Fibroblast of lung (primary cell): ENCODE measurements around the gene PPIC. TPM values are rescaled to one million over a fixed set of nuclear protein-coding genes. Genes with fewer than 3 reads are reported as not detected.

Experiments
- DNase-seq, 2 donors: peaks; one replicate each; pipeline versions ENCODE4 v3.0.0 to v3.0.0-alpha.2; 2010; ENCODE audit warnings: low read depth in 2 of 2
- H2AFZ ChIP-seq: 2 replicates; pipeline ENCODE4 v1.5.1; 2012; ENCODE audit warnings: low read length, control low read depth, inconsistent platforms
- H3K27ac ChIP-seq: 2 replicates; pipeline ENCODE4 v1.5.1; 2011; ENCODE audit warnings: low read length, control low read depth; ENCODE audit not compliant: insufficient read depth
- H3K27me3 ChIP-seq: 2 replicates; pipeline ENCODE4 v1.5.1; 2011; ENCODE audit warnings: mild to moderate bottlenecking, low read length; ENCODE audit not compliant: control insufficient read depth, insufficient read depth
- H3K36me3 ChIP-seq: 2 replicates; pipeline ENCODE4 v1.5.1; 2011; ENCODE audit warnings: low read length; ENCODE audit not compliant: control insufficient read depth, insufficient read depth
- H3K4me1 ChIP-seq: 2 replicates; pipeline ENCODE4 v1.5.1; 2011; ENCODE audit warnings: low read length; ENCODE audit not compliant: control insufficient read depth, insufficient read depth; ENCODE audit errors: extremely low read depth
- H3K4me2 ChIP-seq: 2 replicates; pipeline ENCODE4 v1.5.1; 2011; ENCODE audit warnings: low read length, control low read depth; ENCODE audit not compliant: insufficient read depth; ENCODE audit errors: extremely low read depth
- H3K4me3 ChIP-seq, 4 experiments: fragments of 200-600 bp in 1 of 4; sonication (generic) in 1 of 4; replicated peaks in 1 of 4; 2 replicates each; pipeline ENCODE4 v1.5.1; 2011 to 2016; ENCODE audit warnings: low read length in 4 of 4, low read depth in 3 of 4, mild to moderate bottlenecking in 3 of 4, control low read depth in 2 of 4, inconsistent platforms in 1 of 4, mixed read lengths in 1 of 4; ENCODE audit not compliant: insufficient read depth in 1 of 4; ENCODE audit errors: control extremely low read depth in 1 of 4
- H3K79me2 ChIP-seq: 2 replicates; pipeline ENCODE4 v1.5.1; 2012; ENCODE audit warnings: mild to moderate bottlenecking, low read length, inconsistent platforms; ENCODE audit not compliant: control insufficient read depth, insufficient read depth
- H3K9ac ChIP-seq: 2 replicates; pipeline ENCODE4 v1.5.1; 2011; ENCODE audit warnings: mild to moderate bottlenecking, low read length, control low read depth; ENCODE audit not compliant: insufficient read depth
- H3K9me3 ChIP-seq: 2 replicates; pipeline ENCODE4 v1.5.1; 2012; ENCODE audit warnings: low read depth, low read length; ENCODE audit not compliant: control insufficient read depth, insufficient read depth
- H4K20me1 ChIP-seq: 2 replicates; pipeline ENCODE4 v1.5.1; 2011; ENCODE audit warnings: low read length; ENCODE audit not compliant: control insufficient read depth, insufficient read depth; ENCODE audit errors: extremely low read depth
- EZH2 ChIP-seq: IDR thresholded peaks from 2 replicates; pipeline ENCODE4 v1.5.1; 2012; ENCODE audit warnings: low read length, control low read depth, mild to moderate bottlenecking; ENCODE audit errors: missing control alignments
- polyA plus RNA-seq, 2 donors: library from polyadenylated mRNA; depleted of rRNA in 1 of 2; stranded (reverse) in 1 of 2; unstranded in 1 of 2; fragments of >200 nt; gene quantifications; 2 replicates each; pipeline ENCODE4 v1.2.1, GENCODE V29; 2011 to 2012; ENCODE audit warnings: missing spikeins in 1 of 2
- total RNA-seq: library from RNA; depleted of rRNA; stranded (reverse); fragments of >200 nt; gene quantifications from 2 replicates; pipeline ENCODE4 v1.2.1, GENCODE V29; 2014
- TF ChIP-seq, protein P1 (sequence below), 2 donors: IDR thresholded peaks in 1 of 2; conservative IDR thresholded peaks in 1 of 2; 1 replicate in 1 of 2; 2 replicates in 1 of 2; pipeline ENCODE4 v1.5.1; 2011 to 2012; ENCODE audit warnings: low read length in 2 of 2, control low read depth in 1 of 2, inconsistent platforms in 1 of 2, low read depth in 1 of 2, mild to moderate bottlenecking in 1 of 2

The PPIC gene
- total and polyA plus RNA-seq, 2 donors (not counting 1 experiment from before 2014, with no cell fraction given), result 65.7 to 105 TPM

DNA sequence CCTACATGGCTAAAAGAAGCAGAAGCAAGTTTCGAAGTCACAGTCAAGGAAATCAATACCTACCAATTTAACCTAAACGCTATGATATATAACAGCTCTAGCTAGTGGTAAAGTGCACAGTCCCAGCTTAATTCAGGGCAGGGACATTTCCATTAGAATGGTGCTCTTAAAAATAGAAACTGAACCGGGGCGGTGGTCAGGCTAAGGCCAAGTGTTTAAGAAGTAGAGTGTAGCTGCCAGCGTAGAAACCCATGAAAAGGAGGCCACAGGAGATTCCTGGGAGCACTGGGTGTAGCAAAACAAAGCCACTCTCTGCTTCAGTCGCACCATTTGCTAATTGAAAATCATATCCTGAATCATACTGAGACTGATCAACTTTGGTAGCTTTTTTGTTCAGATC is 28.8 kb downstream of the PPIC start:
- Histone ChIP-seq H3K79me2 (no peaks in the 10 kb centered on the region), H3K9ac (no peak overlapping the region), H3K4me2 (no peak overlapping the region), H3K27ac (no peak overlapping the region), H3K4me1 (no peaks in the 10 kb centered on the region), H3K36me3 (no peaks in the 10 kb centered on the region), H4K20me1 (no peaks in the 10 kb centered on the region), H3K4me3 (no peak overlapping the region), H2AFZ (no peak overlapping the region), H3K9me3 (no peaks in the 10 kb centered on the region), H3K27me3 (no peaks in the 10 kb centered on the region)
- DNase-seq, result no peak
- TF ChIP-seq, protein P1, sequence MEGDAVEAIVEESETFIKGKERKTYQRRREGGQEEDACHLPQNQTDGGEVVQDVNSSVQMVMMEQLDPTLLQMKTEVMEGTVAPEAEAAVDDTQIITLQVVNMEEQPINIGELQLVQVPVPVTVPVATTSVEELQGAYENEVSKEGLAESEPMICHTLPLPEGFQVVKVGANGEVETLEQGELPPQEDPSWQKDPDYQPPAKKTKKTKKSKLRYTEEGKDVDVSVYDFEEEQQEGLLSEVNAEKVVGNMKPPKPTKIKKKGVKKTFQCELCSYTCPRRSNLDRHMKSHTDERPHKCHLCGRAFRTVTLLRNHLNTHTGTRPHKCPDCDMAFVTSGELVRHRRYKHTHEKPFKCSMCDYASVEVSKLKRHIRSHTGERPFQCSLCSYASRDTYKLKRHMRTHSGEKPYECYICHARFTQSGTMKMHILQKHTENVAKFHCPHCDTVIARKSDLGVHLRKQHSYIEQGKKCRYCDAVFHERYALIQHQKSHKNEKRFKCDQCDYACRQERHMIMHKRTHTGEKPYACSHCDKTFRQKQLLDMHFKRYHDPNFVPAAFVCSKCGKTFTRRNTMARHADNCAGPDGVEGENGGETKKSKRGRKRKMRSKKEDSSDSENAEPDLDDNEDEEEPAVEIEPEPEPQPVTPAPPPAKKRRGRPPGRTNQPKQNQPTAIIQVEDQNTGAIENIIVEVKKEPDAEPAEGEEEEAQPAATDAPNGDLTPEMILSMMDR (conservative IDR thresholded peaks at IDR 0.05 in 1 of 2, IDR thresholded peaks at IDR 0.05 in 1 of 2; ENCODE audit: low read depth in 1 of 2, low read length in 2 of 2), result no peak
- TF ChIP-seq EZH2, result no peak

DNA sequence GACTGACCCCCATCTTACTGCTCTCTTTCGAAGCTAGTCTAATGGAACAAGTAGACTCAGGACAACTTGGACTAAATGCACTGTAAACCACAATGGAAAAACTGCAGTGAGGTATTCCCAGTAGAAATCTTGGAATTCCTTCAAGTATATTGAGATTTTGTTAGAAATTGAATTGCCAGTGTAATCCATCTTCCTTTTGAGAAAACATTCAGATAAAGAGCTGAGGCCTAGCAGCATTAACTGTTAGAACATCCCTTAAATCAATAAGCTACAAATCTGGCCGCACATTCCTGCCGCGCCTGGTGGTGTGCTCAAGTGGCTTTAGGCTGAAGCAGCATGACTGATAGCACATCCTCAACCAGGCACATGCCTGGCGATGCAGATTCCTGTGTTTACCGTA is 29.3 kb downstream of the PPIC start:
- Histone ChIP-seq H3K9ac (no peak overlapping the region), H4K20me1 (no peaks in the 10 kb centered on the region), H3K79me2 (no peaks in the 10 kb centered on the region), H3K36me3 (no peaks in the 10 kb centered on the region), H3K27ac (no peak overlapping the region), H3K4me1 (no peaks in the 10 kb centered on the region), H3K4me2 (no peak overlapping the region), H3K4me3 (no peak overlapping the region), H2AFZ (no peak overlapping the region), H3K9me3 (no peaks in the 10 kb centered on the region), H3K27me3 (no peaks in the 10 kb centered on the region)
- DNase-seq, result peak in 1 of 2 donors; percentile 56
- TF ChIP-seq, protein P1 (conservative IDR thresholded peaks at IDR 0.05 in 1 of 2, IDR thresholded peaks at IDR 0.05 in 1 of 2; ENCODE audit: low read depth in 1 of 2, low read length in 2 of 2), result no peak
- no peak for TF ChIP-seq EZH2

DNA sequence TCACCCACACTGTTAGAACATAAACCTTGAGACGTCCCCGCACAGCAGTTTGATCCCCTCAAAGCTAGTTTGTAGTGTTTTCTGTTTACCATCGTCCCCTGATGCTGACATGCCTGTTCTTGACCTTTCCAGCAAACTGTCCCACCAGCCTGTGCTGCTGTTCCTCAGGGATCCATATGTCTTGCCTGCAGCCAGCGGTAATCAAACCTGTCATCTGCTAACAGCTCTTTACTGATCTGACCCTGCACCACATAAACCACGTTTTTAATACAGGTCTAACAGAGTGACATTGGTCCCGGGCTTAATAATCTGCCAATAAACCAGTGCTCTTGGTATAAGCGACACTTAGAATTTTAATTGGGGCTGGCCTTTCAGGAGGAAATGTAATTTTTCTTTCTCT is 34.7 kb downstream of the PPIC start:
- H3K36me3 ChIP-seq, result no peaks in the 10 kb centered on the region
- H3K27me3 ChIP-seq, result no peaks in the 10 kb centered on the region
- H3K4me2 ChIP-seq, result no peak overlapping the region
- no peak overlapping the region for H3K27ac ChIP-seq
- no peak overlapping the region for H3K9ac ChIP-seq
- no peak for DNase-seq
- no peaks in the 10 kb centered on the region for H3K9me3 ChIP-seq
- TF ChIP-seq, protein P1 (conservative IDR thresholded peaks at IDR 0.05 in 1 of 2, IDR thresholded peaks at IDR 0.05 in 1 of 2; ENCODE audit: low read depth in 1 of 2, low read length in 2 of 2), result no peak
- TF ChIP-seq EZH2, result no peak
- H3K4me3 ChIP-seq, result no peak overlapping the region
- no peaks in the 10 kb centered on the region for H4K20me1 ChIP-seq
- H3K4me1 ChIP-seq, result no peaks in the 10 kb centered on the region
- no peaks in the 10 kb centered on the region for H3K79me2 ChIP-seq
- H2AFZ ChIP-seq, result no peak overlapping the region
